ENCODE data around the gene RNGTT.
"Not testable (repeated sequence)": the region's sequence is repeated elsewhere in the genome, so short reads cannot be mapped to it uniquely, and the experiment has no call there.

The RNGTT gene

GRCh38 chr6:88858455-88858854 lies 105.0 kb downstream of the RNGTT start:
- no peak for DNase-seq

- no peak for DNase-seq
Measured at GRCh38 chr6:88856566-88856965, 106.9 kb downstream of the RNGTT start.

GRCh38 chr6:88855541-88856147 lies 107.8 kb downstream of the RNGTT start:
- no peak for DNase-seq

- no peak for DNase-seq
Measured at GRCh38 chr6:88852775-88853174, 110.6 kb downstream of the RNGTT start.

- no peak for DNase-seq
Measured at GRCh38 chr6:88852000-88852399, 111.4 kb downstream of the RNGTT start.

- no peak for DNase-seq
Measured at GRCh38 chr6:88848870-88849269, 114.5 kb downstream of the RNGTT start.

GRCh38 chr6:88843040-88843439 lies 120.4 kb downstream of the RNGTT start:
- no peak for DNase-seq

GRCh38 chr6:88842320-88842719 lies 121.1 kb downstream of the RNGTT start:
- no peak for DNase-seq

GRCh38 chr6:88840796-88841539 lies 122.5 kb downstream of the RNGTT start:
- no peak for DNase-seq

GRCh38 chr6:88840289-88840688 lies 123.1 kb downstream of the RNGTT start:
- no peak for DNase-seq

GRCh38 chr6:88839280-88839679 lies 124.1 kb downstream of the RNGTT start:
- no peak for DNase-seq

GRCh38 chr6:88835210-88835609 lies 128.2 kb downstream of the RNGTT start:
- DNase-seq: no peak

- DNase-seq: not testable (repeated sequence)
Measured at GRCh38 chr6:88833071-88833470, 130.3 kb downstream of the RNGTT start.

- DNase-seq: not testable (repeated sequence)
Measured at GRCh38 chr6:88827599-88827998, 135.8 kb downstream of the RNGTT start.

- DNase-seq: no peak
Measured at GRCh38 chr6:88825856-88826255, 137.6 kb downstream of the RNGTT start.

GRCh38 chr6:88823998-88824397 lies 139.4 kb downstream of the RNGTT start:
- DNase-seq: no peak

- DNase-seq: no peak
Measured at GRCh38 chr6:88815491-88815890, 147.9 kb downstream of the RNGTT start.

- no peak for DNase-seq
Measured at GRCh38 chr6:88814909-88815308, 148.5 kb downstream of the RNGTT start.

- DNase-seq: no peak
Measured at GRCh38 chr6:88813045-88813444, 150.4 kb downstream of the RNGTT start.

GRCh38 chr6:88810701-88811100 lies 152.7 kb downstream of the RNGTT start:
- DNase-seq: no peak

GRCh38 chr6:88810089-88810488 lies 153.3 kb downstream of the RNGTT start:
- no peak for DNase-seq

GRCh38 chr6:88808381-88808780 lies 155.0 kb downstream of the RNGTT start:
- no peak for DNase-seq

GRCh38 chr6:88807622-88808021 lies 155.8 kb downstream of the RNGTT start:
- DNase-seq: no peak

- no peak for DNase-seq
Measured at GRCh38 chr6:88806728-88807127, 156.7 kb downstream of the RNGTT start.

- no peak for DNase-seq
Measured at GRCh38 chr6:88804701-88805100, 158.7 kb downstream of the RNGTT start.

Measured in activated CD4-positive, alpha-beta T cell treated with anti-CD3 and anti-CD28 coated beads for 4 hours (primary cell).